IMR-90 (cell line): ENCODE data around the gene RFXANK. TPM values are rescaled to one million over a fixed set of nuclear protein-coding genes. Genes with fewer than 3 reads are reported as not detected.
A peak's percentile ranks its signal among the peaks of the same experiment; 100 is the strongest.

Experiments used
- ATAC-seq: fragments of 200-7000 bp; cut with Tn5 transposase; 2 replicates; pipeline ENCODE4 v1.9.1; 2020; ENCODE audit warnings: low read depth, mild to moderate bottlenecking, moderate library complexity
- BruUV-seq: library from RNA; stranded (reverse); fragments of 400-500 nt; replicated peaks from 2 replicates; lab custom pipeline; 2021; lab: Mats Ljungman, UMichigan
- CTCF ChIA-PET: fragments of 300-600 bp; formaldehyde crosslinking; extraction: SDS; loops from one replicate; lab custom pipeline; 2021; ENCODE audit warnings: antibody characterized with exemption; lab: Yijun Ruan, JAX
- POLR2A ChIA-PET: fragments of 300-600 bp; sonication (Branson Sonifier 250); formaldehyde crosslinking; loops from one replicate; lab custom pipeline; 2022; ENCODE audit warnings: antibody characterized with exemption; ENCODE audit not compliant: unreplicated experiment; lab: Charles Lee
- DNase-seq: peaks from one replicate; pipeline ENCODE4 v3.0.0; 2013
- H2AFZ ChIP-seq: replicated peaks from 2 replicates; pipeline ENCODE3; 2013; ENCODE audit warnings: low read length, mild to moderate bottlenecking; ENCODE audit not compliant: poor library complexity
- H2AK5ac ChIP-seq: 2 replicates; pipeline ENCODE4 v1.6.1; 2013; ENCODE audit warnings: low read depth, low read length, inconsistent platforms
- H2AK9ac ChIP-seq: replicated peaks from 2 replicates; pipeline ENCODE3; 2013; ENCODE audit warnings: mild to moderate bottlenecking, low read depth, low read length, moderate library complexity; ENCODE audit not compliant: poor library complexity
- H2BK120ac ChIP-seq: 2 replicates; pipeline ENCODE4 v1.6.1; 2013; ENCODE audit warnings: low read depth, low read length, inconsistent platforms
- H2BK15ac ChIP-seq: 3 replicates; pipeline ENCODE4 v1.6.1; 2013; ENCODE audit warnings: low read depth, low read length, inconsistent platforms
- H2BK20ac ChIP-seq: 2 replicates; pipeline ENCODE4 v1.6.1; 2013; ENCODE audit warnings: low read depth, mild to moderate bottlenecking, inconsistent platforms, low read length, moderate library complexity
- H2BK5ac ChIP-seq: 2 replicates; pipeline ENCODE4 v1.6.1; 2013; ENCODE audit warnings: mild to moderate bottlenecking, low read depth, low read length, inconsistent platforms; ENCODE audit not compliant: poor library complexity, severe bottlenecking
- H3K14ac ChIP-seq: replicated peaks from 2 replicates; pipeline ENCODE4 v1.6.1; 2013; ENCODE audit warnings: low read depth, low read length, inconsistent platforms
- H3K18ac ChIP-seq: 2 replicates; pipeline ENCODE4 v1.6.1; 2013; ENCODE audit warnings: low read depth, low read length, control low read depth
- H3K23ac ChIP-seq: 2 replicates; pipeline ENCODE4 v1.6.1; 2013; ENCODE audit warnings: low read depth, low read length, inconsistent platforms
- H3K27ac ChIP-seq: 2 replicates; pipeline ENCODE4 v1.5.1; 2013; ENCODE audit warnings: mild to moderate bottlenecking, control low read depth, low read length; ENCODE audit not compliant: insufficient read depth
- H3K27me3 ChIP-seq: 2 replicates; pipeline ENCODE4 v1.6.1; 2013; ENCODE audit warnings: low read length; ENCODE audit not compliant: control insufficient read depth, insufficient read depth
- H3K36me3 ChIP-seq: 2 replicates; pipeline ENCODE4 v1.6.1; 2013; ENCODE audit warnings: low read length, mixed read lengths; ENCODE audit not compliant: control insufficient read depth, insufficient read depth
- H3K4ac ChIP-seq: 2 replicates; pipeline ENCODE4 v1.6.1; 2013; ENCODE audit warnings: low read depth, low read length, inconsistent platforms
- H3K4me1 ChIP-seq: 2 replicates; pipeline ENCODE4 v1.6.1; 2013; ENCODE audit warnings: low read length, mixed read lengths; ENCODE audit not compliant: control insufficient read depth, insufficient read depth
- H3K4me2 ChIP-seq: 2 replicates; pipeline ENCODE4 v1.6.1; 2013; ENCODE audit warnings: low read depth, mild to moderate bottlenecking, control low read depth, low read length, moderate library complexity
- H3K4me3 ChIP-seq: 2 replicates; pipeline ENCODE4 v1.5.1; 2013; ENCODE audit warnings: low read depth, mild to moderate bottlenecking, control low read depth, low read length, moderate library complexity; ENCODE audit not compliant: insufficient read depth
- H3K56ac ChIP-seq: 2 replicates; pipeline ENCODE4 v1.6.1; 2013; ENCODE audit warnings: low read length, inconsistent platforms; ENCODE audit not compliant: insufficient read depth; ENCODE audit errors: extremely low read depth
- H3K79me1 ChIP-seq, 2 experiments: 2 replicates each; pipeline ENCODE4 v1.6.1; 2013; ENCODE audit warnings: low read length in 2 of 2, inconsistent platforms in 1 of 2, low read depth in 1 of 2
- H3K9ac ChIP-seq: 2 replicates; pipeline ENCODE4 v1.6.1; 2013; ENCODE audit warnings: low read depth, low read length, control low read depth
- H3K9me1 ChIP-seq: 2 replicates; pipeline ENCODE4 v1.6.1; 2013; ENCODE audit warnings: low read length, inconsistent platforms; ENCODE audit not compliant: insufficient read depth
- H3K9me3 ChIP-seq: 2 replicates; pipeline ENCODE4 v1.6.1; 2013; ENCODE audit warnings: low read length; ENCODE audit not compliant: control insufficient read depth, insufficient read depth
- H4K20me1 ChIP-seq: 2 replicates; pipeline ENCODE4 v1.6.1; 2013; ENCODE audit warnings: low read length, inconsistent platforms; ENCODE audit not compliant: insufficient read depth
- H4K5ac ChIP-seq: 2 replicates; pipeline ENCODE4 v1.6.1; 2013; ENCODE audit warnings: mild to moderate bottlenecking, low read depth, low read length, control low read depth
- H4K8ac ChIP-seq, 2 experiments: 2 replicates each; pipeline ENCODE4 v1.6.1; 2013; ENCODE audit warnings: low read depth in 2 of 2, low read length in 2 of 2, control low read depth in 1 of 2, inconsistent platforms in 1 of 2
- H4K91ac ChIP-seq: 2 replicates; pipeline ENCODE4 v1.6.1; 2013; ENCODE audit warnings: low read depth, low read length, inconsistent platforms; ENCODE audit not compliant: insufficient read depth
- BHLHE40 ChIP-seq: fragments of 150-350 bp; IDR thresholded peaks from 2 replicates; pipeline ENCODE4 v1.6.1; 2016; ENCODE audit warnings: mild to moderate bottlenecking, low read depth, low read length
- CEBPB ChIP-seq: IDR thresholded peaks from 2 replicates; pipeline ENCODE4 v1.6.1; 2012; ENCODE audit warnings: low read depth, low read length, improper control_type of control experiment
- CHD1 ChIP-seq: IDR thresholded peaks from 2 replicates; pipeline ENCODE4 v1.6.1; 2012; ENCODE audit warnings: low read depth, low read length, improper control_type of control experiment
- ELK1 ChIP-seq: fragments of 150-350 bp; IDR thresholded peaks from 2 replicates; pipeline ENCODE4 v1.6.1; 2016; ENCODE audit warnings: low read depth, mild to moderate bottlenecking, low read length, moderate library complexity, borderline replicate concordance
- FOS ChIP-seq: fragments of 150-350 bp; IDR thresholded peaks from 2 replicates; pipeline ENCODE4 v1.6.1; 2016; ENCODE audit warnings: low read depth, low read length
- MAFK ChIP-seq: IDR thresholded peaks from 2 replicates; pipeline ENCODE4 v1.6.1; 2012; ENCODE audit warnings: low read depth, low read length, improper control_type of control experiment
- MXI1 ChIP-seq: IDR thresholded peaks from 2 replicates; pipeline ENCODE4 v1.6.1; 2012; ENCODE audit warnings: low read depth, mild to moderate bottlenecking, low read length, moderate library complexity, borderline replicate concordance
- POLR2A ChIP-seq: IDR thresholded peaks from 2 replicates; pipeline ENCODE4 v1.6.1; 2012; ENCODE audit warnings: mild to moderate bottlenecking, low read depth, low read length
- RCOR1 ChIP-seq: IDR thresholded peaks from 2 replicates; pipeline ENCODE4 v1.6.1; 2012; ENCODE audit warnings: mild to moderate bottlenecking, low read length, improper control_type of control experiment; ENCODE audit not compliant: insufficient replicate concordance
- WGBS, 2 experiments: methylation state at CpG; one replicate each; pipeline versions ENCODE4 v1.1.5 to v1.1.7; 2013; ENCODE audit warnings: missing lambda C conversion rate in 2 of 2; ENCODE audit not compliant: insufficient read length in 1 of 2; ENCODE audit errors: extremely low coverage in 2 of 2; 5-methylcytosine and 5-hydroxymethylcytosine counted together
- dilution Hi-C: fragments of 300-500 bp; cut with HindIII; formaldehyde crosslinking; loops from one replicate; pipeline ENCODE4 v1.14.3; 2018; ENCODE audit warnings: low sequenced_read_pairs; ENCODE audit not compliant: unreplicated experiment
- in situ Hi-C: fragments of 300-500 bp; cut with MboI; formaldehyde crosslinking; loops from 3 replicates; pipeline ENCODE4 v1.14.3; 2019; ENCODE audit warnings: low sequenced_read_pairs, inconsistent platforms, mixed read lengths
- intact Hi-C: fragments of 100-400 bp; cut with micrococcal nuclease; formaldehyde crosslinking; loops from 2 replicates; pipeline ENCODE4 v1.10.0; 2022
- polyA plus RNA-seq, 3 experiments: library from polyadenylated mRNA; depleted of rRNA; stranded (reverse); fragments of >200 nt; gene quantifications; 2 replicates each; pipeline ENCODE4 v1.2.3, GENCODE V29; 2012; ENCODE audit warnings: low replicate concordance in 1 of 3
- total RNA-seq: library from RNA; depleted of rRNA; stranded (reverse); fragments of >200 nt; gene quantifications from 2 replicates; pipeline ENCODE4 v1.2.3, GENCODE V29; 2012
- TF ChIP-seq, protein P1 (sequence below): conservative IDR thresholded peaks from 2 replicates; pipeline ENCODE4 v1.5.1; 2012; ENCODE audit warnings: mild to moderate bottlenecking, low read depth, low read length, improper control_type of control experiment
- TF ChIP-seq, protein P2 (sequence below): fragments of 150-350 bp; IDR thresholded peaks from 2 replicates; pipeline ENCODE4 v1.6.1; 2017; ENCODE audit warnings: mild to moderate bottlenecking, antibody characterized with exemption, low read length, low read depth

RFXANK gene
- total and polyA plus RNA-seq, 2 of the 4 experiments (the other 2 are of a cell fraction), result 68.3 to 97.8 TPM

GRCh38 chr19:19202707-19203011 is 10.6 kb downstream of the RFXANK start:
- Histone ChIP-seq H3K27me3 (peaks cover 10% of the 10 kb centered on the region; the same call in 1 of the 2 replicates), H3K4me2 (peak overlapping the region; percentile 84), H3K56ac (no peak overlapping the region; the same call in 1 of the 2 replicates), H4K8ac (peak overlapping the region; percentile 69; a peak in 3 of 4 replicates), H3K27ac (peak overlapping the region; percentile 45; the same call in 1 of the 2 replicates), H4K91ac (peak overlapping the region; percentile 29; the same call in 1 of the 2 replicates), H3K18ac (no peak overlapping the region), H2BK5ac (no peak overlapping the region), H3K36me3 (peaks cover 30% of the 10 kb centered on the region), H4K20me1 (no peaks in the 10 kb centered on the region), H3K23ac (peak overlapping the region; percentile 4; the same call in 1 of the 2 replicates), H3K9me3 (no peaks in the 10 kb centered on the region), H3K9me1 (0 out of 2 replicates have a peak, but pooled peaks cover 5% of the 10 kb centered on the region), H2AK9ac (peak overlapping the region; percentile 95), H3K9ac (peak overlapping the region; percentile 69), H2AK5ac (peak overlapping the region; percentile 26), H2AFZ (peak overlapping the region; percentile 90), H2BK20ac (no peak overlapping the region), H3K4me3 (peak overlapping the region; percentile 54), H3K4me1 (peaks cover 3% of the 10 kb centered on the region; the same call in 1 of the 2 replicates), H2BK15ac (no peak overlapping the region), H2BK120ac (no peak overlapping the region), H3K14ac (peak overlapping the region; percentile 30), H3K79me1 (peaks cover 5 to 21% of the 10 kb centered on the region in 2 experiments), H4K5ac (0 out of 2 replicates have a peak overlapping the region, but pooled peaks have one; percentile 18), H3K4ac (peak overlapping the region; percentile 79)
- BruUV-seq, result no TSS peak
- ChIA-PET POLR2A (interaction anchor here (0.6 to 1.0 kb wide), 3 partner anchors 8 to 119 kb away, joined by 3 to 6 read pairs (median 5); no protein-coding TSS in a partner anchor), CTCF (interaction anchor here (0.6 to 1.0 kb wide), 3 partner anchors 15 to 27 kb away, joined by 3 read pairs; no protein-coding TSS in a partner anchor)
- TF ChIP-seq CHD1, result no peak
- no peak for TF ChIP-seq MAFK
- no peak for TF ChIP-seq ELK1
- no peak for TF ChIP-seq CEBPB
- no peak for TF ChIP-seq FOS
- TF ChIP-seq RCOR1, result no peak
- TF ChIP-seq MXI1, result no peak
- TF ChIP-seq, protein P1, sequence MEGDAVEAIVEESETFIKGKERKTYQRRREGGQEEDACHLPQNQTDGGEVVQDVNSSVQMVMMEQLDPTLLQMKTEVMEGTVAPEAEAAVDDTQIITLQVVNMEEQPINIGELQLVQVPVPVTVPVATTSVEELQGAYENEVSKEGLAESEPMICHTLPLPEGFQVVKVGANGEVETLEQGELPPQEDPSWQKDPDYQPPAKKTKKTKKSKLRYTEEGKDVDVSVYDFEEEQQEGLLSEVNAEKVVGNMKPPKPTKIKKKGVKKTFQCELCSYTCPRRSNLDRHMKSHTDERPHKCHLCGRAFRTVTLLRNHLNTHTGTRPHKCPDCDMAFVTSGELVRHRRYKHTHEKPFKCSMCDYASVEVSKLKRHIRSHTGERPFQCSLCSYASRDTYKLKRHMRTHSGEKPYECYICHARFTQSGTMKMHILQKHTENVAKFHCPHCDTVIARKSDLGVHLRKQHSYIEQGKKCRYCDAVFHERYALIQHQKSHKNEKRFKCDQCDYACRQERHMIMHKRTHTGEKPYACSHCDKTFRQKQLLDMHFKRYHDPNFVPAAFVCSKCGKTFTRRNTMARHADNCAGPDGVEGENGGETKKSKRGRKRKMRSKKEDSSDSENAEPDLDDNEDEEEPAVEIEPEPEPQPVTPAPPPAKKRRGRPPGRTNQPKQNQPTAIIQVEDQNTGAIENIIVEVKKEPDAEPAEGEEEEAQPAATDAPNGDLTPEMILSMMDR, result no peak
- TF ChIP-seq, protein P2, sequence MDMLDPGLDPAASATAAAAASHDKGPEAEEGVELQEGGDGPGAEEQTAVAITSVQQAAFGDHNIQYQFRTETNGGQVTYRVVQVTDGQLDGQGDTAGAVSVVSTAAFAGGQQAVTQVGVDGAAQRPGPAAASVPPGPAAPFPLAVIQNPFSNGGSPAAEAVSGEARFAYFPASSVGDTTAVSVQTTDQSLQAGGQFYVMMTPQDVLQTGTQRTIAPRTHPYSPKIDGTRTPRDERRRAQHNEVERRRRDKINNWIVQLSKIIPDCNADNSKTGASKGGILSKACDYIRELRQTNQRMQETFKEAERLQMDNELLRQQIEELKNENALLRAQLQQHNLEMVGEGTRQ, result no peak
- TF ChIP-seq POLR2A, result no peak
- no peak for TF ChIP-seq BHLHE40
- WGBS, 2 experiments, result 14% methylated on average over 8 of the region's 11 CpGs; no CpG with 5 or more reads in 1 of the 2 experiments
- intact Hi-C loops (no loop called here), dilution Hi-C loops (no loop called here), in situ Hi-C loops (no loop called here)
- no peak for DNase-seq
- no peak for ATAC-seq
